HG03045 (cell line): ENCODE results near the gene KCNQ1.
A peak's percentile ranks its signal among the peaks of the same experiment; 100 is the strongest.

ENCODE experiments used
- ATAC-seq: cut with Tn5 transposase; IDR thresholded peaks from one replicate; pipeline ENCODE4 v1.9.1; 2021; ENCODE audit warnings: mild to moderate bottlenecking, moderate library complexity; ENCODE audit not compliant: unreplicated experiment

KCNQ1 gene

DNA sequence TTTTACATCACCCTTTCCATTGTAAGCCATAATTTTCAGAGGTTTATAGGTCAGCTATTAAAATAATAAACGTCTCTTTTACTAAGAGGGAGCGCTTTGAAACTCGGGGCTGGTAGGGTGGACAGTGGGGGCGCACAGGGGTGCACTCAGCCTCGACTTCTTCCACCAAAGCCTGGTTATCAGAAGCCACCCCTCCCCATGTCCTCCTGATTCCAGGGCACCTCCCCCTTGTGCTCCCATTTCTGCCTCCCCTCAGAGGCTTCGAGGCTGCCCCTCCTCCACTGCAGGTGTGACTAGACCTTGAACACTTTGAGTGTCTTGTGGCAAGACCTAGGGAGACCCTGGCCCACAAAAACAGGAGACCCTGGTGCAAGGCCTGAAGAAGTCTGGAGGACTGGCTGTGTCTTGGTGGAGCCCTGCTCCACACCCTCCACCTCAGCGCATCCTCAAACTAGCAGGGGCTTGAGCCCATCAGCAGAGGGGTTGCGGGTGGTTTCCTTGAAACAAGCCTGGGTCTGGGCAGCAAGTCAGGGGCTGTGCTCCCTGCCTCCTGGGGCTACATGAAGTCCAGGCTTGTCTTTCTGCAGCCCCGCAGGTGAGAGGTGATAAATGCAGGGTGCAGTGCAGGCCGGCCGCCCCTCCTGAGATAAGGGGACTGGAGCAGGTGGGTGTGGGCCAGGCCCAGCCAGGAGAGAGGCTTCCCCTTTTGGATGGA lies 437.7 kb downstream of the KCNQ1 start:
- ATAC-seq, result no peak

DNA sequence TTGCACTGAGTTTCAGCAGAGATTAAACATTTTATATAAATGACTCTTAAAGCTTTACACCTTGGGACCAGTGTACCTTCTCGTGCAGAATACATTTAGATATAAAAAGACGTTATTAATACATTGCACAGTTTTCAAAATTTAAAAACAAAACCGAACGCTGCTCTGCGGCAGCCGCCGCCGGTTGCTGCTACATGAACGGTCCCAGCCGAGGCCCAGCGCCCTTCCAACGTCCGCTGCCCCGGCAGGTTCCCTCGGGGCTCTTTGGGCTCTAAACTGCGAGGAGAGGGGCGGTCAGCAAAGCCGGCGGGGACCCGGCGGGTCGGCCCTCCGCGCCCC lies 438.8 kb downstream of the KCNQ1 start:
- ATAC-seq, result no peak

DNA sequence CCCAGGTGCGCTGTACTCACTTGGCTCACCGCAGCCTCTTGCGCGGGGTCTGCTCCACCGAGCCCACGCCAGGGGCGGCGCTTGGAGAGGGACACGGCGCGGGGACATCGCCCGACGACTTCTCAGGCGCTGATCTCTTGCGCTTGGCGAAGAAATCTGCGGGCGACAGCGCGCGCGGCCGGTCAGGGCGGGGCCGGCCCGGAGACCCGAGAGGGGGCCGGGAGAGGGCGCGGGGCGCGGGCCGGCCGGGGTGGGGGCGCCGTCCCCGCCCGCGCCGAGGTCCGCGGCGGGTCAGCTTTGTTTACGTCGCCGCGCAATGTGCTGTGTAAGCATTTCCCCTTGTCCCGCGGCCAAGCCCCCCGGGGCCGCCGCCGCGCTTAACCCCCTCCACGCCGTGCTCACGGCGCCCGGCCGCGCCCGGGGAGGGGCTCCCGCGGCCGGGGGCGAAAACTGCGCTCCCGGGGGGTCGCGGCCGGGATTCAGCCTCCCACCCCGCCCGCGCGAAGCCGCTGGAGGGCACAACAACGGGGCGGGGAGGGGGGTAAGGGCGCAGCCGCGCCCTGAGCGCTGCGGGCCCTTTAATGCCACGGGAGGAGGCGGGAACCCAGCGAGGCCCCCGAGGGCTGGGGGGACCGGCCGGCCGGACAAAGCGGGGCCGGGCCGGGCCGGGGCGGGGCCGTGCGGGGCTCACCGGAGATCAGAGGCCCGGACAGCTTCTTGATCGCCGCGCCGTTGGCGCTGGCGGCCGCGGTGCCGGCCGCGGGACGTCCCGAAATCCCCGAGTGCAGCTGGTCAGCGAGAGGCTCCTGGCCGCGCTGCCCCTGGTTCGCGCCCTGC lies 439.4 kb downstream of the KCNQ1 start:
- ATAC-seq, result no peak

DNA sequence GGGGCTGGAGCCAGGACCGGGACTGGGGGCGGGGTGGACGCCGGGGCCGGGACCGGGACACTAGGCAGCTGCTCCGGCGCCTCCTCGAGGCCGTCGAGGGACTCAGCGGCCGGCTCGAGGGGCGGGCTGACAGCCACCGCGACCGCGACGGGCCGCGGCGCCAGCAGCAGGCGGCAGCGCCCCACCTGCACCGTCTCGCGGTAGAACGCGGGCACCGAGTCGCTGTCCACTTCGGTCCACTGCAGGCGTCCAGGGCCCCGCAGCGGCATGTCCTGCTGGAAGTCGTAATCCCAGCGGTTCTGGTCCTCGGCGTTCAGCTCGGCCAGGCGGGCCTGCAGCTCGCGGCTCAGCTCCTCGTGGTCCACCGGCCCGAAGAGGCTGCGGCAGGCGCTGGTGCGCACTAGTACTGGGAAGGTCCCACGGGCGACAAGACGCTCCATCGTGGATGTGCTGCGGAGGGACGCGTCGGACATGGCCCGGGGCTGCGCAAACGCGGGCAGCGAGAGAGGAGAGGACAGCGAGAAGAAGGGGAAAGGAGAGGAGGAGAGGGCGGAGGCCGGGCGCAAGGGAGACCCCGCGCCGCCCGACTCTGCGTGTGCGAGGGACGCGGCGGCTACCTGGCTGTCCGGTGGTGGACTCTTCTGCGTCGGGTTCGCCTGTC lies 440.3 kb downstream of the KCNQ1 start:
- ATAC-seq, result no peak

DNA sequence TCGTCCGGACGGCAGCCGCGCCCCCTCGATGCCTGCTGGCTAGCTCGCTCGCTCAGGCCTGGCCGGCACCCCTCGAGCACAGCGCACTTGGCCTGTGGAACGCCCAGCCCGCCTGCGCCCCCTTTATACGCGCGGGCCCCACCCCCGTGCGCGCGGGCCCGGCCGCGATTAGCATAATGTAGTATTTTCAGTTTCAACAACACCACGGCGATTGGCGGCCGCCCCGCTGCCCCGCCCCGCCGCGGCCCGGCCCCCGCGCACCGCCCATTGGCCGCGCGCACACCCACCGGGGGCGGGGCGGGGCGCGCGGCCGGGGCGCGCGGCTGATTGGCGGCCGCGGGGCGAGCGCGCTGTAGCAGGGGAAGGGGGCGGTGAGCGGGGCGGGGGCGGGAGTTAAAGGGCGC lies 440.9 kb downstream of the KCNQ1 start, which contains the start of gene CDKN1C:
Gene CDKN1C (minus strand): TSS at position 98 of the 404 bp plus-strand sequence. CDS start 319 bp downstream, outside the sequence.
- ATAC-seq, result peak; percentile 72

DNA sequence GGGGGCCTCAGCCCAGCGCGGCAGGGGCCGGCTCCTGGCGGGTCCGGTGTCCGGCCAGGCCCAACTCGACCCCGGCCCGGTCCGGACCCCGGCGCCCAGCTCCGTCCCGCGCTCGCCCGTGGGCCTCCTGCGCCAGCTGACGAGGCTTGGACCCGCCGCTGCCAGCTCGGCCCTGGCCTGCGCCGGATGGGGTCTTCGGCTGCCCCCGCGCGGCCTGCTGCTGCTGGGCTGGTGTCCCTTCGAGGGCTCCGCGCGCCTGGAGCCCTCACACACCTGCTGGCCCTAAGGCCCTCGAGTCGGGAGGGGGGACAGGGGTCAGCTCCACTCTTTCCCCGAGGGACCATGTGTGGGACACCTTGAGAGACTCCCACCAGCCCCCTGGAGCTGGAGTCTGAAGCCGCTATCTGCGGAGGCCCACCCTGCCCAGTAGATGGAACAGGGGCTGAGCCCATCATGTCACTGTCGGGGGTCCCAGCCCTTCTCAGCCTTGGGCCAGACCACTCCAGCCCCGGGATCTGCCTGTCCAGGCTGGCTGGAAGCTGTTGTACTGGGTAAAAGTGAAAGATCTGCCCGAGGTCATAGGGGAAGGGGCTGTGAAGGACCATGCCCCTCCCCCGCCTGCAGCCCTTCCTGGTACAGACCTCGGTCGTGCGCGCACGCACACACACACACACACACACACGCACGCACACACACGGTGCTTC lies 441.5 kb downstream of the KCNQ1 start:
- peak; percentile 4 for ATAC-seq

DNA sequence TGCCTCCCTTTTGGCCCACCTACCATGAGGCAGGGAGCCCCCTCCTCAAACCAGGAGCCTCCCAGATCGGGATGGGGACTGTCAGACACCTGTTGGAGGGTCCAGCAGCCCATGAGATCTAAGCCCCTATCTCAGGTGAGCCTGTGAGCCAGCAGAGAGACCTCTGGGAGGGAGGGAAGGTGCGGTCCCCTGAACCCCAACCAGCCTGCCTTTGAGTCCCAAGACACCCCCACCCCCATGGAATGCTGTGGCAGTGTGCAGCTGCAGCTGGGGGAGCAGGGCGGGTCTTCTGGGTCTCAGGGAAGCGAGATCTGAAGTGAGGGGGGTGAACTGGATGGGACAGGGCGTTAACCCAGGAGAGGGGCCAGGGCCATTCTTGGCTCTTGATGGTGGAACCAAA lies 442.1 kb downstream of the KCNQ1 start:
- no peak for ATAC-seq

DNA sequence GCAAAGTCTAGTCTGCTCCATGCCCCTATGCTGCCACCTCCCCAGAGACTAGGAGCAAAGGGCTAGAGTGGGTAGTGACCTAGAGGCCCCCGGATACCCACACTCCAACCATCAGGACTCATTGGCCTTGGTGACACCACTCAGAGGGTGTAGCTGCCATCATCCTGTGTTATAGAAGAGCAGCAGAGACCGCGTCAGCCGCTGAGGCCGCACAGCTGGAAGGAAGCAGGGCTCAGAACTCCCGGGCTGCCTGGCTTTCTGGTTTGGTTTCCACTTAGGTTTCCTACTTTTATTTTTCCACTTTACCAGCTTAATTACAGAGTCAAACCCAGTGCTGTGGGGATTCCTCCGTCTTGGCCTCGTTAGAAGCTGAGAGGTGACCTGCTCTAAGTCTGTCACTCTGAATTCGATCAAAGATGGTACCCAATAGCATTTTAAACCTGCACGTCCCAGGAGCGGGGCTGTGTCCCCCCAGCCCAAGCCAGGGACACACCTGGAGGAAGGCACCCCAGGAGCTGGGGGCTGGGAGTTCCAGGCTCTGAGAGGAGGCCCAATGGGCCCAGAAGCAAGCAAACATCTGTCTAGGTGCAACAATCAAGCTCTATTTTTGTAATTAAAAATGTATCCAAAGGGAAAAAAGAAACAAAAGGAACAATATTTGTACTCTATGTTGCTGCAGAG lies 442.8 kb downstream of the KCNQ1 start:
- no peak for ATAC-seq

DNA sequence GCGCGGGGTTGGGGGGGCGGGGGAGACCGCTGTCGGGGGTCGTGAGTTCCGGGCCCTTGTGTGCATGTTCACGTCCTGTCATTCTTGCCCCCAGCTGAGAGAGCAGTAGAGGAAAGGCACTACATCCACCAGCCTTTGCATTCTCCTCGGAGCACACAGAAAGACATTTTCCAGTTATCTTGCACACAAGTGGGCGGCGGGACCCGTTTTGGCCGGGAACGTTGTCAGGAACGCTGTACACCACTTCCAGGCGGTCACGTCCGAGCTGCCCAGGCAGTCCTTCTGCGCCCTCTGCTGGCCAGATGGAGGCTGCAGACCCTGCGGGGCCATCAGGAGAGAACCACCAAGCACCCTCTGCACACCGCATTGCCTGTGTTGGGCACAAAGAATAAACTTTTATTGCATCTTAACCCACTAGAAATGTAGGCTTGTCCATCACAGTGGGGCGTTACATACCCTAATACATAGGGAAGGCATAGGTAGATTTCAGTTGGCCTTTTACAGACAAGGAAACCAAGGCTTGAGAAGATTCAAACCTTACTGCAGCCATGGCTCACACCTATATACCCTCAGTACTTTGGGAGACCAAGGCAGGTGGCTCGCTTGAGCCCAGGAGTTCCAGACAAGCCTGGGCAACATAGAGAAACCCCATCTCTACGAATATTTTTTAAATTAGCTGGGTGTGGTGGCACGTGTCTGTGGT lies 443.6 kb downstream of the KCNQ1 start:
- ATAC-seq, result no peak

DNA sequence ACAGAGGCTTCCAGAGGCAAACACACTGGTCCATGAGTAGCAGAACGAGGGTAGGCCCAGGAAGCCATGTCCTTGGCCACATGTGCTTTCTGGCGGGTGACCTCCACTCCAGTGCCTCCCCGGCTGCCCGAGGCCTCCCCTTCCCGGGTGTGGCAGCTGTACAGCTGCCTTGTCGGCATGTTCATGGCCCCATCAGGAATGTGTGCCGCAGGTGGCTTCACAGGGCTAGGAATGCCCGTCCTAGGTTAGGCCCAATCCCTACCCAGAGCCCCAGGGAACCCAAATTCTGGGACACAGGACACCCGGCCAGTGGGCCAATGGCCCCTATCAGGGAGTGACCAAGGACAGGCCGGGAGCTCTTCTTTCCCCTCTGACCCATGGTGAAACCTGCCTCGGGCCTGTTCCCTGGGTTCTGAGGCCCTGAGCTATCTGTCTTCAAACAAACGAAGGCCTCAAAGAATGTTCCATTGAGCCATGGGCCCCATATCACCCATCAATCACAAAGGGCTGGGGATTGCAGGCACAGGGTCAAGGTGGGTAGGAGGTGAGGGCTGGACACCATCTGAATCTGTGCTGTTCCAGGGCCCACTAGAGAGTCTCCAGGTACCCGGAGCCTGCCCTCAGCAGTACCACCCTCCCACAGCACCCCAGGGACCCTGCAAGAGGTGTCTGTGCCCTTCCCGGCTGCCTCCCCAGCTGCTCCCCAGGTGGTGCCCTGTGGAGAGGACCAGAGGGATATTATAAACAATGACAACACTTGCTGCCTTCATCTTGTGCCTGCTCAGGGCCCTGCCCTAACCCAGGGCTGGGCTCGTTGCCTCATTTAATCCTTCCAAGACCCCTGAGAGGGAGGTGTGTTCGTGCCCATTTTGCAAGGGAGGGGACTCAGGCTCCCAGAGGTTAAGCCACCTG lies 444.8 kb downstream of the KCNQ1 start:
- no peak for ATAC-seq

DNA sequence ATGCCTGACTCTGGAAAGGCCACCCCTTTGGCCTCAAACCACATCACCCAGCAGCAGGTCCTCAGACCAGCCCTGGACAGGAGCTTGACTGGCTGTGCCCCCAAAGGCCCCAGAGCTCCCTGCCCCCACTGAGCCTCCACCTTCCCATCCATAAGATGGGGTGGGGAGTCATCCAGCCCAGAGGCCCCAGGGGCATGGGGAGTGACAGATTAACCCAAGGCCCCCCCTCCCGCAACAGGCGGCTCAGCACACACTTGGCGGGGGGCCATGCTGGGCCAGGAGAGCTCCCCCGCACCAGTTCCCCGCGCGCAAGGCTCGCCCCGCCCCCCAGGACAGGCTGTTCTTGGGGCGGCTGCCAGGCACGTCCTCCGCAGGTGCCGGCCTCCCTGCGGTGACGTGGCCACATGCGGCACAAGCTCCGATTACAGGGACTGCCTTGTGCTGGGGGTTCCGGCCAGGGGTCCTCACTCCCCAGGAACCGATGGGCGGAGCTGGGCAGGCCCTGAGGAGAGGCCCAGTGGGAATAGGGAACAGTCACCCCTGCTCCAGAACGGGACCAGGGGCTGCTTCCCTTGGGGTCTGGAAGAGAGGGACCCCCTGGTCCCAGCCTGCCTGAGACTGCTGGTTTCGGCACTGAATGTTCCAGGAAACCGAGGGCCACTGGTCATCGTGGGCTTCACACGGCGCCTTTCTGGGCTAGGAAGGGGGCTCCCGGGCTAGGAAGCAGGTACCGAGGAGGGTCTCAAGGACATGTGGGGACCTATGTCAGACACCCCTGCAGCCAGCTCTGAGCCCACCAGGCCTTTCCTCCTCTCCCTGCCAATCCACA lies 445.9 kb downstream of the KCNQ1 start:
- ATAC-seq, result no peak

DNA sequence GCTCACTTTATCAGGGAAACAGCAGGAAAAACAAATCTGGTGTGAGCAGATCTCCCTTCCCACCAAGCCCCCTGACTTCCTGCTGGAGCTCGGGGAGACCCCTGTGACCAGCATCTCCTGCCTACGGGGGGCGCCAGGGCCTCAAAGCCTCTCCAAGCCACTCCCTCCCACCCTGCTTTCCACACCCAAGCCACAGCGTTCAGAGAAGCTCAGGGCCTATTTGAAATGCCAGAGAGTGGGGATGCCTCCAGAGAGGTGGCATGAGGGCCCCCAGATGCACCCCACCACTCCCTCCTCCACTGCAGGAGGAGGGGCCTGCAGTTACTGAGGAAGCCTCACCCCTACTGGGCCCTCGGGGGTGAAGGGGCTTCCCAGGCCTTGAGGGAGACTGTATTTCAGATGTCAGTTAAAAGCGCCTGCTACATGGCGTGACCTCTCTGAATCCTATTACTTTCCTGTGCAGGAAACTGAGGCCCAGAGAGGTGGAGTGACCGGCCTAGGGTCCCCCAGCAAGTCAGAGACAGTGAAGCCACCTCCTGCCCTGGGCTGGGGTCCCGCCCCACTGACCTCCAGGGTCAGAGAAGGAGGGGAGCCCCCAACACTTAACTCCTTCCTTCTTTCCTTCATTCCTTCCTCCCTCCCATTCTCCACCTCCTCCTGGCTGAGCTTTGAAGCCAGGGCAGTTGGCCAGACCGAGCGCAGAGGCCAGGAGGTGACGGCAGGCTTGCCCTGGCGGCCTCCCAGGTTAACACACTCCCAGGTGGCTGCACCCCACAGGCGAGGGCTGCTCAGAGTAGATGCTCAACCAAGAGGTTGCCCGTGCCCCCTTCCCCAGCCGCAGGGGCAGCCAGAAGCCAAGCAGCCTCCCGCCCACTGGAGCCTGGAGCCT lies 446.8 kb downstream of the KCNQ1 start:
- no peak for ATAC-seq

DNA sequence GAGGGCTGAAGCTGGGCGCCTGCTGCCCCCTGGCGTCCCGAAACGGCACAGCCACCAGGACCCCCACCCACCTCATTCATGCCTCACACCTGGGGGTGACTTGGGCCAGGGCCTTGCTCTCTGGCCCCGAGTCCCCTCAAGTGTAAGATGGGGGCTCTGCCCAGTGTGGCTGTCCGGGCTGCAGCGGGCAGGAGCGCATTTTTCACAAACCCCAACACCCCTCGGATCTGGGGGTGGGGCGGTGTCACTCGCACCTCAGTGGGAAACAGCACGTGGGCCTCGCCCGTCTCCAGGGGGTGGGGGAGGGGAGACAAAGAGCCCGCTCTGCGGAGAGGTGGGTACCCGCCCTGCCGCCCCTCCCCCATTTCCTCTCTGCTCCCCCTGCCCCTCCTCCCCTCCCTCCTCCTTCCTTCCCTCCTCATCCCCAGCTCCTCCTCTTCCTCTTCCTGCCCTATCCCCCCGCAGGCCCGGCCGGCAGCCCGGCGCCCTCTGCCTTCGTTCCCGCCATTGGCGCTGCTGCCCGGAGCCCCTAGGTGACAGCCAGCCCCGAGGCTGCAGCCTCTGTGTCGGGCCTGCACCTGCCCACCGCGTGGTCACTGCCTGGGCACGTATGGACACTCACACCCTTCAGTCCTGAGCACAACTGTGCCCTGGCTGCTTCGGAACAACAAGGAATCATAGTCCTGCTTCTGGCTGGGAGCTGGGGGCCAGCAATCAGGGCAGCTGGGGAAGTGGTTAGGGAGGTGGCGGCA lies 447.6 kb downstream of the KCNQ1 start:
- ATAC-seq, result no peak

DNA sequence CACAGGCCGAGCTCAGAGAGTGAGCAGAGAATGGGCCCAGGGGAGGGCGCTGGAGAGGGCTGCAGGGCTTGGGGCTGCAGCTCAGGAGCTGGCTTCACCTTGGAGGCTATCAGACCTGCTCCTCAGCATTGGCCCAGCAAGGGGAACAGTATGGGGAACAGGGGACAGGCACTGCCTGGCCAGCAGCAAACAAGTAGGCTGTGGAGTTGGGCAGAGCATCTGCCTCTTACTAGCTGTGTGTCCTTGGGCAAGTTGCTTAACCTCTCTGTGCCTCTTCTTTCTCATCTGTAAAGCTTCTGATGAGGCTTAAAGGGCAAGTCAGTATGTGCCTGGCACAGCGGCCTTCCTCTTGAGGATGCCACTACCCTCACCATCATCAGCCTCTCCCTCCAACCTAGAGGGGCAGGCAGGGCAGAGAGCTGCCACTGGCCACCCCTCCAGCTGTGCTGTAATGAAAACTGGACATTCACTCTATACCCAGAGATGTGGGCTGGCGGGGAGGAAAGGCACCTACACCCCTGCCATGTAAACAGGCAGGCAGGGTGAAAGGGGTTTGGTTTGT lies 448.2 kb downstream of the KCNQ1 start:
- ATAC-seq, result no peak

DNA sequence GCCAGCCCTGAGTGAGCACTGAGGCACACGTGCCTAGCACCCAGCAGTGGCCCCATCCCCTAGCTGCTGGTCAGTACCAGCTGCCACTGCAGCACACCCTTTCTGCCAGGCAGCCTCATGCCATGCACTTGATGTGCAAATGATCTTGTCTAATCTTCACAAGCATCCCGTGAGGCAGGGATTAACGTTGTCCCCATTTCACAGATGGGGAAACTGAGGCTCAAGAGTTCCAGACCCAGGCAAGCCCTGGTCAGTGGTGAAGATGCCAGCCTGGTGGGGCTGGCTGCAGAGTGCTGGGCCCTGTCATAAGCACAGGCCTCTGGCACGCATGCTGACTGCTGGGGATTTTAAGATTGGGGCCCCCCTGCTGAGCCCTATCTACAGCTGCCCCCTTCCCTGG lies 449.1 kb downstream of the KCNQ1 start:
- ATAC-seq, result no peak

DNA sequence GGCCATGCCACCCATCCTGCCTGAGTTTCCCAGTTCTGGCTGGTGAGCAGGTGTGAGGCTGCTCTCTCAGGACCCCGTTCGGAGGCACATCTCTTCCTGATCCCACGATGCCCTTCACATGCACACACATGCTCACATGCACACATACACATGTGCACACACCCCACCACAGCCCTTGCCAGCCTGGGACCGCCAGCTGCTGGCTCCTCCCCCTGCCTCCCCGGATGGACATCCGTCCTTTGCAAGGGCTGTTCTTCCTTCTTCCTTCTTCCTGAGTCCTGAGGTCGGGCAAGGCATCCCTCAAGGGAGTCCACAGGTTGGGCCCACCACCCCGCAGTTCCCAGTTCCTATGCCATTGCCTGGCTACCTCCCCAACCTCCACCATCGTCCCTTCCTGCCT lies 451.2 kb downstream of the KCNQ1 start:
- no peak for ATAC-seq
